Caco-2 (cell line): Measurements from ENCODE around the gene ELOVL5. TPM values are rescaled to one million over a fixed set of nuclear protein-coding genes. Genes with fewer than 3 reads are reported as not detected.

Experiments used
- BruUV-seq: library from RNA; stranded (reverse); fragments of 400-500 nt; replicated peaks from 2 replicates; lab custom pipeline; 2021; lab: Mats Ljungman, UMichigan
- CTCF ChIA-PET: fragments of 300-600 bp; sonication (Branson Sonifier 250); formaldehyde crosslinking; loops from one replicate; lab custom pipeline; 2022; ENCODE audit warnings: antibody characterized with exemption; lab: Charles Lee
- POLR2A ChIA-PET: fragments of 300-600 bp; sonication (Branson Sonifier 250); formaldehyde crosslinking; loops from one replicate; lab custom pipeline; 2022; ENCODE audit warnings: antibody characterized with exemption; lab: Charles Lee
- DNase-seq, 2 experiments: peaks; one replicate each; pipeline versions ENCODE4 v3.0.0 to v3.0.0-alpha.2; 2020 to 2022
- H3K27me3 ChIP-seq: replicated peaks from 2 replicates; pipeline ENCODE4 v1.6.0; 2011; ENCODE audit warnings: low read length; ENCODE audit not compliant: control insufficient read depth, insufficient read depth
- H3K36me3 ChIP-seq: 2 replicates; pipeline ENCODE4 v1.5.1; 2011; ENCODE audit warnings: low read length; ENCODE audit not compliant: control insufficient read depth, insufficient read depth
- H3K4me1 ChIP-seq: fragments of 250-450 bp; sonication (Bioruptor Pico); 2 replicates; pipeline ENCODE4 v1.5.1; 2020; ENCODE audit warnings: mild to moderate bottlenecking
- H3K4me3 ChIP-seq: 2 replicates; pipeline ENCODE4 v1.5.1; 2011; ENCODE audit warnings: low read depth, mild to moderate bottlenecking, control low read depth, low read length
- H3K9me3 ChIP-seq: fragments of 250-450 bp; sonication (Bioruptor Pico); 2 replicates; pipeline ENCODE4 v1.5.1; 2020; ENCODE audit warnings: mild to moderate bottlenecking, moderate library complexity
- H3K27ac Mint-ChIP-seq: one replicate; pipeline ENCODE4 v1.8.0; 2022; ENCODE audit warnings: mixed read lengths; ENCODE audit not compliant: unreplicated experiment
- H3K27me3 Mint-ChIP-seq: one replicate; pipeline ENCODE4 v1.8.0; 2022; ENCODE audit warnings: mixed read lengths; ENCODE audit not compliant: insufficient read depth, unreplicated experiment
- H3K36me3 Mint-ChIP-seq: one replicate; pipeline ENCODE4 v1.8.0; 2022; ENCODE audit warnings: mild to moderate bottlenecking, mixed read lengths; ENCODE audit not compliant: insufficient read depth, unreplicated experiment
- H3K4me1 Mint-ChIP-seq: one replicate; pipeline ENCODE4 v1.8.0; 2022; ENCODE audit warnings: low read depth, mixed read lengths; ENCODE audit not compliant: unreplicated experiment
- H3K4me3 Mint-ChIP-seq: one replicate; pipeline ENCODE4 v1.8.0; 2022; ENCODE audit warnings: mild to moderate bottlenecking, moderate library complexity, mixed read lengths; ENCODE audit not compliant: unreplicated experiment
- H3K9me3 Mint-ChIP-seq: one replicate; pipeline ENCODE4 v1.8.0; 2022; ENCODE audit warnings: mixed read lengths; ENCODE audit not compliant: unreplicated experiment
- intact Hi-C: fragments of 100-400 bp; cut with micrococcal nuclease; formaldehyde crosslinking; loops from one replicate; pipeline ENCODE4 v1.10.0; 2022; ENCODE audit not compliant: unreplicated experiment
- total RNA-seq: library from RNA; stranded (reverse); gene quantifications from 2 replicates; pipeline ENCODE4 v1.2.3, GENCODE V29; 2022
- TF ChIP-seq, protein P1 (sequence below), 2 experiments: fragments of 200-600 bp in 1 of 2; IDR thresholded peaks; 1 replicate in 1 of 2; 2 replicates in 1 of 2; pipeline versions ENCODE4 v1.5.1 to v1.8.0; 2011 to 2022; ENCODE audit warnings: antibody characterized with exemption in 1 of 2, control low read depth in 1 of 2, inconsistent platforms in 1 of 2, low read depth in 1 of 2, low read length in 1 of 2, mild to moderate bottlenecking in 1 of 2, moderate library complexity in 1 of 2; ENCODE audit not compliant: insufficient read depth in 1 of 2, severe bottlenecking in 1 of 2, unreplicated experiment in 1 of 2

The ELOVL5 gene
- total RNA-seq, 1 experiment from 2014 or later = 70.4 TPM

DNA sequence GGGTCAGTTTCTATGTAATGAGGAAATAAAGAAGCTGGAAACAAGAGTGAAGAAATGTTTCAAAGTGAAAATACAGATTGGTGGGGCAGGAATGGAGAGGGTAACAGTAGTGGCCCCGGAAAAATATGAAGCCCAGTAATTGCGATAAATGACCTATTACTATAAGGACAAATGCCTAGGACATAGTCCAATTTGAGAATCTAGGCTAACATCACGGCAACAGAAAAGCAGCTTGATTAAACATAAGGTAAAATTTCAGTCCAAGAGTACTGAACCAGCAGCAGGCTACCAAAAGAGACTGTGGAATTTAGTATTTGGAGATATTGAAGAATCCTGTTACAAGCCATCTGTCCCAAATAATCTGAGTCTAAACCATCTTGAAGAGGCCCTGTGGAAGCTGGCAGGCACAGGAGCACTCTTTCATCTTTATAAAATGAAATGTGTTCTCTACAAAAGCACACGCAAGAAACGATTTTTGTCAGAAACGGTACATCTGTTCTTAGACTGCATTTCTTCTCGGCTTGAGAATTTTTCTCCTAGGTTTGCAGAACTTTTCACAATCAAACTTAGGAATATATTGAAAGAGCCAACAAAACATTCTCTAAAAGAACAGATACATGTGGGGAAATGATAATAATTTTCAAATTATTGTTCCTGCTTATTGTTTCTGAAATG is 49.3 kb downstream of the ELOVL5 start:
- no peaks in the 10 kb centered on the region for H3K36me3 Mint-ChIP-seq
- CTCF ChIA-PET = no interaction called here
- no peak for DNase-seq
- Histone ChIP-seq H3K27me3 (no peaks in the 10 kb centered on the region), H3K4me3 (no peak overlapping the region), H3K4me1 (peaks cover 13% of the 10 kb centered on the region), H3K9me3 (no peaks in the 10 kb centered on the region), H3K36me3 (no peaks in the 10 kb centered on the region)
- H3K4me1 Mint-ChIP-seq = peaks cover 20% of the 10 kb centered on the region
- H3K27me3 Mint-ChIP-seq = no peaks in the 10 kb centered on the region
- H3K27ac Mint-ChIP-seq = no peak overlapping the region
- TF ChIP-seq, protein P1, sequence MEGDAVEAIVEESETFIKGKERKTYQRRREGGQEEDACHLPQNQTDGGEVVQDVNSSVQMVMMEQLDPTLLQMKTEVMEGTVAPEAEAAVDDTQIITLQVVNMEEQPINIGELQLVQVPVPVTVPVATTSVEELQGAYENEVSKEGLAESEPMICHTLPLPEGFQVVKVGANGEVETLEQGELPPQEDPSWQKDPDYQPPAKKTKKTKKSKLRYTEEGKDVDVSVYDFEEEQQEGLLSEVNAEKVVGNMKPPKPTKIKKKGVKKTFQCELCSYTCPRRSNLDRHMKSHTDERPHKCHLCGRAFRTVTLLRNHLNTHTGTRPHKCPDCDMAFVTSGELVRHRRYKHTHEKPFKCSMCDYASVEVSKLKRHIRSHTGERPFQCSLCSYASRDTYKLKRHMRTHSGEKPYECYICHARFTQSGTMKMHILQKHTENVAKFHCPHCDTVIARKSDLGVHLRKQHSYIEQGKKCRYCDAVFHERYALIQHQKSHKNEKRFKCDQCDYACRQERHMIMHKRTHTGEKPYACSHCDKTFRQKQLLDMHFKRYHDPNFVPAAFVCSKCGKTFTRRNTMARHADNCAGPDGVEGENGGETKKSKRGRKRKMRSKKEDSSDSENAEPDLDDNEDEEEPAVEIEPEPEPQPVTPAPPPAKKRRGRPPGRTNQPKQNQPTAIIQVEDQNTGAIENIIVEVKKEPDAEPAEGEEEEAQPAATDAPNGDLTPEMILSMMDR (IDR thresholded peaks at IDR 0.05; ENCODE audit: insufficient read depth in 1 of 2, low read depth in 1 of 2, low read length in 1 of 2, severe bottlenecking in 1 of 2, unreplicated experiment in 1 of 2) = no peak
- no peak overlapping the region for H3K4me3 Mint-ChIP-seq
- no peaks in the 10 kb centered on the region for H3K9me3 Mint-ChIP-seq
- BruUV-seq = no TSS peak
- POLR2A ChIA-PET = no interaction called here
- intact Hi-C loops = loop anchor here (10.0 kb wide), 1 partner anchor 195 kb away; no protein-coding TSS in a partner anchor

DNA sequence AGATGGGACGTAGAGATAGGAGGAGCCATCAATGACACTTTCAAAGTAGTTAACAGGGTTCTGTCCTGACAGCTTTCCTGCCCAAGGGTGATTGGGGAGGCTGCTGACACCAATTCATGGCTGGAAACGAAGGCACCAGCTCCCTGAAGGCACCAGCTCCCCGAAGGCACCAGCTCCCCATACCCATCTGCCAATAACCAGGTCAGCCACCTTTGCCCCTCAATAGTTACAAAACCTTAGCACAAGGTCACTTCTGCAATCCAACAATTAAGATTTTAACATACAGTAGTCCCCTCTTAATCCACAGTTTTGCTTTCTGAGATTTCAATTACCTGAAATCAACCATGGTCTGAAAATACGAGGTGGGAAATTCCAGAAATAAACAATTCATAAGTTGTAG is 51.7 kb downstream of the ELOVL5 start:
- Histone ChIP-seq H3K4me3 (no peak overlapping the region), H3K27me3 (no peaks in the 10 kb centered on the region), H3K4me1 (peaks cover 2% of the 10 kb centered on the region), H3K9me3 (no peaks in the 10 kb centered on the region), H3K36me3 (no peaks in the 10 kb centered on the region)
- H3K36me3 Mint-ChIP-seq = peaks cover 6% of the 10 kb centered on the region
- BruUV-seq = no TSS peak
- CTCF ChIA-PET = no interaction called here
- H3K4me1 Mint-ChIP-seq = peaks cover 7% of the 10 kb centered on the region
- H3K27ac Mint-ChIP-seq = no peak overlapping the region
- intact Hi-C loops = loop anchor here (10.0 kb wide), 1 partner anchor 192 kb away; no protein-coding TSS in a partner anchor
- H3K27me3 Mint-ChIP-seq = no peaks in the 10 kb centered on the region
- DNase-seq = no peak
- TF ChIP-seq, protein P1 (IDR thresholded peaks at IDR 0.05; ENCODE audit: insufficient read depth in 1 of 2, low read depth in 1 of 2, low read length in 1 of 2, severe bottlenecking in 1 of 2, unreplicated experiment in 1 of 2) = no peak
- POLR2A ChIA-PET = no interaction called here
- H3K4me3 Mint-ChIP-seq = no peak overlapping the region
- no peaks in the 10 kb centered on the region for H3K9me3 Mint-ChIP-seq

DNA sequence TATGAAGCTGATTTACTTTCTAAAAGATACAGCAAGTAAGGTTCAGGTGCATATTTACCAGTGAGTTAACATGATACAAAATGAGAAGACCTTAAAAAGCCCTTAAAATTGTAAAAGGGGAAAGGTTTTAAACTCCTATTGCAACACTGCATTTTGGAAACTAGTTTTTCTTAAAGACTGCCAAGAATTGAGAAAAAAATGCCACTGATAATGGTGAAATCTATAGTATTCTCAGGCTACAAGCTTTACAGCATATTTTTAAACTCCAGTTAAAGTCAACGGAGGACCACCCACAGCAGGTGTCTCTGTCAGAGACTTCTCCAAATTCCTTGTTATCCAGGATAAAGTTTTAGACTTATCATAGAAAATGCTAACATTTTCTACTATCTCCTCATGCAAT is 53.6 kb downstream of the ELOVL5 start:
- TF ChIP-seq, protein P1 (IDR thresholded peaks at IDR 0.05; ENCODE audit: insufficient read depth in 1 of 2, low read depth in 1 of 2, low read length in 1 of 2, severe bottlenecking in 1 of 2, unreplicated experiment in 1 of 2) = no peak
- CTCF ChIA-PET = no interaction called here
- no peaks in the 10 kb centered on the region for H3K9me3 ChIP-seq

More for the DNA sequence above, 53.6 kb downstream of the ELOVL5 start:
- no peak overlapping the region for H3K4me3 Mint-ChIP-seq
- no peak for DNase-seq
- no peaks in the 10 kb centered on the region for H3K36me3 ChIP-seq
- POLR2A ChIA-PET = no interaction called here
- BruUV-seq = no TSS peak
- H3K4me3 ChIP-seq = no peak overlapping the region
- peaks cover 12% of the 10 kb centered on the region for H3K36me3 Mint-ChIP-seq
- H3K4me1 Mint-ChIP-seq = no peaks in the 10 kb centered on the region
- H3K9me3 Mint-ChIP-seq = no peaks in the 10 kb centered on the region
- intact Hi-C loops = loop anchor here (10.0 kb wide), 1 partner anchor 190 kb away; no protein-coding TSS in a partner anchor
- no peaks in the 10 kb centered on the region for H3K27me3 ChIP-seq
- H3K4me1 ChIP-seq = no peaks in the 10 kb centered on the region
- H3K27ac Mint-ChIP-seq = no peak overlapping the region
- no peaks in the 10 kb centered on the region for H3K27me3 Mint-ChIP-seq
